ENCODE measurements around the gene IRF6.

The IRF6 gene

DNA sequence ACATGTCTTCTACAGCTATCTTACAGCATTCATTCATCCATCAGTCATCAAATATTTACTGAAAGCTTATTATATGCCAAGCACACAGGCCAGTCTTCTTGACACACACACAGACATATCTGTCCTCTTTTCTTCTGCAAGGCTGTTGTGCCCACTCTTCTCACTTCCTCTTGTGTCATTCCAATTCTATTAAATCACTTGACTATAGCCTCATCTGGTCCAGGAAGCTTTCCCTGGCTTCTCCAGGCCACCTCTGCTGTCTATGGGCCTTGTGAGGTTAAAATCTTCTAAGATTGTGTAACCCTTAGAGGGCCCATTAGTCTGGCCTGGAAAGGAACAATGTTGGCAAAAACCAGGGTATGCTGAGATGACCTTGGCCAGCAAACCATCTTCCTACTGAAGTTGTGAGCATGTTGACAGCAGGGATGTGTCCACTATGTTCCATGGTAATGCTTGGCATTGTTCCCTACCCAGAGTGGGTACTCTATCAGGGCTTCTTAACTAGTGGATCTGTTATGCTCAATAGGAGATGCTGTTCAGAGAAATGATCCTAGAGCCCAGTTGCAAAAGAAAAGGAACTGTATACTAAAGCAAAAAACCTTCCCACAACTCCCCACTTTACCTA lies 44.8 kb downstream of the IRF6 start:
- no peak for DNase-seq

DNA sequence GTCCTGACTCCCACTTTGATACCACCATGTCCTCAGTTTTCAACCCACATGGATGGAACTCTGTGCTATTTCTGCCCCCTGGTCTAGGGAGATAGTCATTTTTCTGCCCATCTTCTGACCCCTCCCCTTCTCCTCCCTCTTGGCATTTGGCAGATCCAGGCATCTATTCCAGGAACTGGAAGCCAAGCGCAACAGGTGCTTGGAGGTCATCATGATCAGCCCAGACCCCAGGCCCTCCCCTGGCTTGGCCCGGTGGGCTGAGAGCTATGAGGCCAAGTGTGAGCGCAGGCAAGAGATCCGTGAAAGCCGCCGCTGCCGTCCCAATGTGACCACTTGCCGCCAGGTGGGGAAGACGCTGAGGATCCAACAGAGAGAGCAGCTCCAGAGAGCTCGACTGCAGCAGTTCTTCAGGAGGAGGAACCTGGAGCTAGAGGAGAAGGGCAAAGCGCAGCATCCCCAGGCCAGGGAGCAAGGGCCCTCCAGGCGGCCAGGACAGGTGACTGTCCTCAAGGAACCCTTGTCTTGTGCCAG lies 46.0 kb downstream of the IRF6 start:
- no peak for DNase-seq

DNA sequence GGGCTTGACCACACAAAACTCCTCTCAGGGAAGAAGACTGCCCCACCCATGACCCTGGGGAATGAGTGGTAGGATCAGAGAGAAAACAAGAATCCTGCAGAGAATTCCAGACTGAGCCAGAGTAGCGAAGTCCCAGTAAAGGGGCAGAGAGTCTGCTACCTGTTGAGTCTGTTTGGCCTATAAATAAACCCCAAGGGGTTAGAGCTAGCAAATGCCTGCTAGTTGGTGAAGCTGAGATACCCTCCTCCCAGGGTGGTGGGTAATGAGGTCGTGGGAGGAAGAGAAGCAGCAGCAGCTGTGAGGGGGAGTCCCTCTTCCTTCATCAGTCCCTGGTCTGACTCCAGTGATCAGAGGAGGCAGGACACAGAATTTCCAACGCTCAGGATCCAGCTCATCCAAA lies 47.5 kb downstream of the IRF6 start:
- DNase-seq, result no peak

DNA sequence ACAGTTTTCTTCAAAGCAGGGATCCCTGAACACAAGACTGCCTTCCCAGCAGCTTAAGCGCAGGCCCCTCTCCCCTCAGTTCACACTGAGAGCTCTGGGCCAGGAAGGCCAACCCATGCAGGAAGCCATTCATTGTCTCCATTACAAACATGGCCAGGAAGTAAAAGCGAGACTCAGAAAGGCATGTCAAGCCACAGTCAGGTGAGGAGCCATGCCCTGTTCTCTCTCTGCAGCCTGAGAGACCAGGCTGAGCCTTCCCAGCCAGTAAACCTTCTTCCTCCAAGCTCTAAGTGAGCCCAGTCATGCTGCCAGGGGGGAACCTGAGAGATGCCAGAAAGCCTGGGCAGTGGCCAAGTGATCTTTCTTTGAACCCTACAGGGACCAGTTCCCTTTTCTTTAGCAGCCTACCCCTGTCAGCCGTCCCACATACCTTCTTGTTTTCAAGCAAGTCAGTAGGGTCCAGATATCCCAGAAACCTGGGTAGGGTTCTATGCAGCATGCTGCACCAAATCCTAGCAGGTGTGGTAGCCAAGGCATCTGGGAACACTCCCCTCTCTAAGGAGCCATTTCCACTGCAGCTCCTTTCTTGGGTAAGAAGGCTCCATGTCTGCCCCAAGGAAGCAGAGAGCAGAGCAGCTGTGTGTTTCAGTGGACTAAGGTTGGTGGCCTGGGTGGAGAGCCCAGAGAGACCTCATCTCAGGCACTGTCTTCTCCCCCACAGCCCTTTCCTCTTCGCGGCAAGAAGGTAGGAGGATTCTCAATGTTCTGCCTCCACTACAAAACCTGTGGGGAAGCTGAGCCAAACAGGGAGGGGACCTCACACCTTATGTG lies 49.1 kb downstream of the IRF6 start:
- peak in 8 of 56 donors; percentile 3 to 45 (median 12) for DNase-seq

DNA sequence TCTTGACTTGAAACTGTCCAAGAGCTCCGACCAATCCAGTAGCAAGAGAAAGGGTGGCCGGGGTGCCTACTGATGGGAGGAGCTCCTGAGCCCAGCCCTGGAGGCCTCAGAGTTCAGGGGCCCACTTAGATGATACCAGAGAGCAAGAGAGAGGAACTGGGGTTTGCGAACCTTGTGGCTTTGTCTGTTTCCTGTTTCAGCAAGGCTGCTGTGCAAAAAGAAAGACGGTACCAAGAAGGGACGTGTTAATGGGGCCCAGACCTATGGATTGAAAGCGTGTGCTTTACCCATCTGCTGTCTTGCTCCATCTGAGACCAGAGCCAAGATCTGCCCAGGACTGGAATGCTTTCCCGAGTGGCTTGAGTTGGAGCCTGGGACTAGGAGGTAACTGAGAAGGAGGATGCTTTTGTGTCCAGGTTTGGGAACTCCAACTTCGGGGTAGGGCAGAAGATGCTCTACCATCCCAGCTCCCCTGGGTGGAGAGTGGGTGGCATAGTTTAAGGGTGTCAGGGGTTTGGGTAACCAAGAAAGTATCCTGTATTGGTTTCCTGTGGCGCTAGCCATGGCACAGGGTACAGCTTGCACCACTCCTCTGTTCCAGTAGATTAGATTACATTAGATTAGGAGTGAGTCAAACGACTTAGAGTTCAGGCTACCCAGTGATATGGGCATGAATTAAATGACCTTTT lies 49.9 kb downstream of the IRF6 start, which contains the start of gene TRAF3IP3:
TRAF3IP3 (plus strand) TSS at position 128 of the 689 bp plus-strand sequence. CDS start 3,987 bp downstream, outside the sequence.
- DNase-seq, result peak in 11 of 56 donors; percentile 6 to 46 (median 16)

DNA sequence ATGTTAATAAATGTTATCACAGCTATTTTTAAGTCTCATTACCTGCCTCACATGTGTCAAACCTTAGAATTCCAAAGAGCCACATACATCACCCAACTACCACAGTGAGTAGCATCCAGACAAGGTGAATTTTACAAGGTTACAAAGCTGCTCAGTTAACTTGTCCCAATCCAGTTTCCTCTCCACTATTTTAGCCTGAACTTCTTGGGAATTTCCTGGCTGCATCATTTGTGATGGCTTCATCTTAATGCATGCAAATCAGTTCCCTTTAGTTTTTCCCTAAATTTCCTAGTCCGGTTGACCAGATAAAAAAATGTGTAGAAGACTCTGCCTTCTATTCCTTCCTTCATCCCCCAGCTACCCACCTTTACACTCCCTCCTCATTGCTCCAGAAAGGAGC lies 50.7 kb downstream of the IRF6 start:
- no peak for DNase-seq

DNA sequence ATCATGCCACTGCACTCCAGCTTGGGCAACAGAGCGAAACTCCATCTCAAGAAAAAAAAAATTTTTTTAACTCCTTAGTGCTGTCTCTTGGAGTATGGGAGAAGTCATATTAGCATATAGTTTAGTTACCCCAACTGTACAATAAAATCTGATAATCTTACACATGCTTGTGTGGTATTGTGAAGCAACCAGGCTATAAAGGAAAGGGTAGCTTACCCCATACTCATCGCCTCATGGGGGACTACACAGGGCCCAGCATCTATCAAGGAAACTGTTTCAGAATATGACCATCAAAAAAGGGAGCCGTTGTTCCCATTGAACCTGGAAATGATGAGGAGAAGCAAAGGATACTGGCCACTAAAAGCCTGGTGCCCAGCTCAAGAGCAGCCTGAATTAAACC lies 53.1 kb downstream of the IRF6 start:
- DNase-seq, result no peak

DNA sequence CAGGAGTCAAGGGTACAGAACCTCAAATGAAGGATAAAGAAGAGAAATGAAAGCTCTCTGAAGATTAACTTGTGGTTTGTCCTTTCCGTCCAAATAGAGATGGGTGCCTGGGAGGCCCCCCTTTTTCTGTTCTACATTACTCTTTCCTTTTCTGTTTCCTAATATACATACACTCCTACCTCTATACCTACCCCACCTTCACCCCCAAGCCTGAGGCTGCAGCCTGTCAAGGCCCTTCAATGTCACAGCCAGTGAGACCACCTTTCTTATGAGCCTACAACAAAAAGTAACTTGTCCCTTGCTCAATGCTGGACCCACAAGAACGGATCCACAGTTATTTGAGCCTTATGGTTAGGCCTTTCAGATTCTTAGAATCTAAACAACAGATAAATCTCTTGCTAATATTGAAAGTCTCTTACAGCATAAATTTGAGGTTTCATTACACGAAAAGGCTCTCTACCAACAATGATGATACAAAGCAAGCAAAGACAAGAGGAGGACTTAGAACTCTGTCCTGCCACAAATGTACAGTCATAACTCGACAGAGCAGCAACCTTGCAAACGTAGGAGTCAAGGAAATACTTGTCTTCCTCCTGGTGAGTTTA lies 54.2 kb downstream of the IRF6 start:
- DNase-seq, result no peak

DNA sequence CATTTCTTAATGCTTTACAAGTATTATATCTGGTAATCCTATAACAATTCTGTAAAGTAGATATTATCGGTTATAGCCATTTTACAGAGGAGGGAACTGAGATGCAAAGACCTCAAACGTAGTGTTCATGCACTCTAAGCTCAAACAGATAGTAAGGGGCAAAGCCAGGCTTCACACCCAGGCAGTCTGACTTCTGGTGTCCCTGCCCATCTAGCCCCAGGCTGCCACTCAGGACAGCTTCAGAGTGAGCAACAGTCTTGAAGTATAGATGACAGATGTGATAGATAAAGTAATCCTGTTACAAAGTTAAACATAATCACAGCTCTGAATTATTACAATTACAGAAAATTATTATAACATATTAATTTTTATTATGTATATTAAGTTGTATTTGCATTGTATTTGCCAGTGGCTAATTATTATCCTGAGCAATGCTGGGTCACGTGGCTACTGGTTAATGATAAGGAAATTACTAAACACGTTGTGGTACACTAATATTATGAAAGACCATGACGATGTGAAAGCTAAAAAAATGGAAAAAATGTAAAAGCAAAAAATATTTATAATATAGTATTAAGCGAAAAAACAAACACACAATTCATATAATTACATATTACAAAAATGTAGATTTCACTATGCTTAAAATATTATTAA lies 56.1 kb downstream of the IRF6 start:
- no peak for DNase-seq

DNA sequence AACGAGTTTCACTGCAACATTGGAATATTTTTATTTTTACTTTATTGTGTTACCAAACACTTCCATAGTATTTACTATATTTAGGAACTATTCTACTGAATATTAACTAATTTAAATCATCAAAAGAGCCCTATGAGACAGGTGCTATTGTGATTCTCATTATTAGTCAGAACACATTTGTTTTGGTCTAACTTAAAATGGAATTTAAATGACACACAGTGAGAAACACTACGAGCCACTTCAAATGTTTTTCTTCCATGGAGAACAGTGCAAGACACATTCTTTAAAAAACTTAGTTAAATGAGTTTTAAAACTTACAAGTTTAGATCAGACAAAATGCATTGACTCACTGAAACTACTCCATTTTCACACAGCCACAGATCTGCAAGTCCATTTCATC lies 56.7 kb downstream of the IRF6 start:
- DNase-seq, result no peak

DNA sequence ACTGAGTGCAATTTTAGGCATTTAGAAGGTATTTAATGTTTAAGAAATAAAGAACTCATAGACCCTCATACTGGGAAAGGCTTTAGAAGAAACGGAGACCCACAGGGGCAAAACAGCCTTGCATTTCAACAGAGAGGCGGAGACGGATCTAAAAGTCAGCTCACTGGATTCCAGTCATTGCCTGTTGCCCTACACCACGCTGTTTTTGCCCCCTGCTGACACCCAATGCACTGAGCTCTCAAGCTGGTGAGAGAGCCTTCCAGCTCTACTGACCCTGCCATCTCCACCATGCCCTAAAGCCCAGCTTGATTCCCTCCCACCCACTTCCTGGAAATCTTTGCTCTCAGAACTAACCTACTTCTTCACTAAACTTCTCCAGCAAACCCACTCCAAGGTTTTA lies 57.3 kb downstream of the IRF6 start:
- DNase-seq, result no peak

DNA sequence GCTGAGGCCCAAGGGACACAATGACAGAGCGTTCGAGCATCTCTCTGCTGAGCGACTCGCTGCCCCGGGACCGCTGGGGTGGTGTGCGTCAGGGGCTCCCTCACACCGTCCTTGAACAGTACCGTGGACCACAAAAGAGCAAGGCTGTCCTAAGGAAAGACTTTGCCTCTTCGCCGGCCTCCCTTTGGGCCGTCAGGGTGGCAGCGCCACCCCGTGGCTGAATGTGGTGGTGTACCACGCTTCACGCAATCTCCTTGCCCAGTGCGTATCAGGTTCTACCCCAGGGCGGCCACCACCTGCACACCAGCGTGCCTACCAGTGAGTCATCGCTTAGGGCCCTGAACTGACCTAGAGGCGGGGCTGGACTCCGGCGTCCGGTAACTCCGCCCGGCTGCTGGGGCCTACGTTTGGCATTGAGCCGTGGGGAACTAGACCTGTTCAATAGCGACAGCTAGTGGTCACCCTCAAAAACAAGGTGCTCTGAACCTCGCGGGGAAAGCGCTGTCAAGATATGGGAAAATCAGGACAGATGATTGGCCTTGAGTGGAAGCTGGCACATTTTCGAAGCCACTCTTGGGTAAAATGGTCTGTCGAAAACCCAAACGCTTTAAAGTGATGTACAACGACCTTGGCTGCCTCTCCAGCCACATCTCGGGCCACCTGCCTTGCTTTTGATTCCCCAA lies 58.2 kb downstream of the IRF6 start:
- peak in 54 of 56 donors; percentile 29 to 92 (median 72) for DNase-seq

DNA sequence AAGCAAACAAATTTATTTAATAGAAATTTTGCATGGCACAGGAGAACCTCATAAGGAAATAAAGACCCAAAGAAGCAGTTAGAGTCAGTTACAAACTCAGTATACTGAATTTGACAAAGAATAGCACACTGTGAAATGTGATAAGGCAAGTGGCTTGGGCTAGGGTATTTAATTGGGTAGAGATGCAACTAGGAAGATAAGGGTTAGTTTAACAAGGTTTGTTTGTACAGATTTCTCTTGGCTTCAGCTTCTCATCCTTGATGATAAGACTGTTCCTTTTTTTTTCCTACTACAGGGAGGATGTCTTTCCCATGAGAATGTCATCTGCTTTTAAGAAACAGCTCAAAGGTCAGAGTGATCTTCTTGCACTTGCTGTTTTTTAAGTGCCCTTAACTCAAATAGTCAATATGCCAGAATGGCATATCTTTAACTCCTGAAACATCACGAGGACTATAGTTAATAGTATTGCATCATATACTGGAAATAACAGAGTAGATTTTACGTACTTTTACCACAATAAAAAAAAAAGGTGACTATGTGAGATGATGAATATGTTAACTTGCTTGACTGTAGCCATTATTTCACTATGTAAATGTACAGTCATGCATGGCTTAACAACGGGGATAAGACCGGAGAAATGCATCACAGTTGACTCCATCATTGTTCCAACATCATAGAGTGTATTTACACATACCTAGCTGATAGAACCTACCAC lies 59.3 kb downstream of the IRF6 start:
- no peak for DNase-seq

DNA sequence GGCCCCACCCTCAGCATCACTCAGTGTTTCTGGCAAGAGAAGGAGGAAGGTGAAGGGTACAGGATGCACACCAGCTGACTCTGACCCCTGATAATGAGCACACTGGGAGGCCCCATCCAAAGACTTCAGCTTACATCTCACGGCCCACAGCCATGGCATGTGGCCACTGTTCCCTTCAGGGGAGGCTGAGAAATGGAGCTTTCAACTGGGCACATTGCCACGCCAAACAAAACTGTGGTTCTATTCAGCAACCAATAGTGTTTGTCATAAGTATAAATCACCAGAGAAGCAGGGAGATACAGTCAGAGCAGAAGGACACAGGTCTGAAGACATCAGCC lies 62.8 kb downstream of the IRF6 start:
- peak in 13 of 56 donors; percentile 3 to 58 (median 15) for DNase-seq

DNA sequence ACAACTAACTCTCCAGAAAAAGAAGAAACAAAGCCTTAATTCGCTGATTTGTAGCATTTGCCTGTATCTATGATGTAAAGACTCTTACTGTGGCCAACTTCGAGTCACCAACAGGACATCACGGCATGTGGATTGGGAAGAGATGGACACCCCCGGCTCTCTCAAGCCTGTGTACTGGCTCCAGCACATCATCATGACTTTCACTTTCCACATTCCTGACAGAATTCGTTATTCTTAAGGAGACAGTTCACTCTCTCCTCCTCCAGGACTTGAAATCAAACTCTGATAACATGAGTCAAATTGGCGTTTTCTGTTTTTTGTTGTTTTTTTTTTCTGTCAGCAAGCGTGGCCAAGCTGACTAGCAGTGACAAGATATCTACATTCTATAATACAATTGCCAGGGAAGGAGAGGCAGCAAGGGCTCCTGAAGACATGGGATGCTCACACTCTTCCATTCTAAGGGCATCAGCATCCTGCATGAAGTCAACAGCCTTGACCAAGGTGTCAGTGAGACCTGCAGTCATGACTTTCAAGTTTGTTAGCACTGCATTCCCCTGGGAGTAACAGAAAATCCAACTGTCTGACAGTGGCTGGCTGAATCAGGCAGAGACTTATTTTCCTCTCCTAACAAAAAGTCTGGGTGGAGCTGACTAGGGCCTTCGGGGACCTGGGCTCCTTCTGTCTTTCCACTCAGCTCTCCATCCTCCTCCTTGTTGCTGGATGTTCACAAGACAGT lies 63.4 kb downstream of the IRF6 start:
- DNase-seq, result no peak

DNA sequence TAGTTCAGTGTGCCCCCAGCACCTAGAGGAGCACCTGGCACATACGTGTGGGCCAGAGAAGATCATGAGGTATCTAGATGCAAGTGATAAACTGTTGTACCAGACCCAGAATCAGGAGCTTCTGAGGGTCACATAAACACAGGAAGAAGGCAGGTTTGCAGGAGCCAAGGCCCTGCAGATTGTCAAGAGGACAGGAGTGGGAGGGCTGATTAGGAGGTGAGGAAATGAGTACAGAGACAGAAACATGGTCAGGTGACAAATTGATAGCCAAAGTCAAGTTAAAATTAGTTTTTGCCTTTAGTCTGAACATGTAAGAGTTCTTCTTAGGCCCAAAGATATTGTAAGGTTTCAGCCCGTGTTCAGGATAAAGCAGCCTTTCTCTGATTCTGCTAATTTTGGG lies 64.1 kb downstream of the IRF6 start:
- no peak for DNase-seq

DNA sequence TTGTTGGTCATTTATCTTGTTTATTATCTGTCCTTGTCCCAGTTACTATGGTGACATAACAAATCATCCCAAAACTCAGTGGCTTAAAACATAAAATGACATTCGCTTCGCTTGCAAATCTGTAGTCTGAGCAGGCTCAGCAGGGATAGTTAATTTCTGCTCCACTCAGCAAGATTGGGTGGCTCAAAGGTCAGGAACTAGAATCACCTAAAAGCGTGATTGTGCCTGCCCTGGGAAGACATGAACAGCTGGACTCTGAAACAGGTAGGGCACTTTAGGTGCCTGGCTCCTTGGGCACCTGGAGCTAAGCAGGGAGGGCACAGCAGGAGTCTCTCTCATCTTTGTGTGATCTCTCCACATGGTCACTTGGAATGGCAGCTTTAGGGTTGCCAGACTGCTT lies 64.7 kb downstream of the IRF6 start:
- DNase-seq, result no peak

DNA sequence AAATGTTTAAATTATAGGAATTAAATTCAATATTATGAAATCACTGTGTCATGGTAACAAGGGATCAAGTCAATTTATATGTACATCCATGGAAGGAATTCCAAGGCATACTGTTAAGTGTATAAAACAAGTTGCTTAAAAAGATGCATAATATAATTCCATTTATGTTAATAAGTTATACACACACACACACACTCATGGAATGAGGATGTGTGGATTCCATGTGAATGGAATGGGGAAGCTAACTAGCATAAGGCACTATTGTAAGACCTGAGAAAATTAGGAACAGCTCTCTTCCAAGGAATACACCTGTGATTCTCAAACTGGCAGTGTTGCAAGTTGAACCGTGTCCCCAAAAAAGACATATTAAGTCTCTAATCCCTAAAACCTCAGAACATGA lies 67.7 kb downstream of the IRF6 start:
- DNase-seq, result no peak

DNA sequence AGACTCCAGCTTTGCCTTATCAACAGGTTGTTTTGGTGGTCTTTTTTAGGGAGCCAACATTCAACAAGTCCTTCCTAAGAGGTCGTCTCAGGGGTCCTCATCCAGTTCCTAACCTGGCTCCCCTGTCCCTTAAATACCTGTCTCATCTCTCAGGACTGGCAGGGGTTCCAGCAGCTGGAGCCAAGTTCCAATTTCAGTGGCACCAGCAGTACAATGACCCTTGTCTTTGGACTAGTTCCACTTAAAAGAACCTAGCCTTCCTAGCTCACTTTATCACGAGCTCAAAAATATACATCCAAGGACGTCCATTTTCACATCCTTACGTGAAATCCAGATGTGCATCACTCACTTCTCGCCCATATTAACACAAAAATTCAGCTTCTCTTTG lies 68.8 kb downstream of the IRF6 start:
- no peak for DNase-seq

Measured in nucleus accumbens (tissue), 56 donors.